LNCAP (cell line): Measurements from ENCODE around the gene MT1M.

Experiments
- TF ChIP-seq, protein P1 (sequence below): fragments of 450-650 bp; IDR thresholded peaks from 2 replicates; pipeline ENCODE4 v1.5.1; 2017; ENCODE audit warnings: mild to moderate bottlenecking

Gene MT1M

DNA sequence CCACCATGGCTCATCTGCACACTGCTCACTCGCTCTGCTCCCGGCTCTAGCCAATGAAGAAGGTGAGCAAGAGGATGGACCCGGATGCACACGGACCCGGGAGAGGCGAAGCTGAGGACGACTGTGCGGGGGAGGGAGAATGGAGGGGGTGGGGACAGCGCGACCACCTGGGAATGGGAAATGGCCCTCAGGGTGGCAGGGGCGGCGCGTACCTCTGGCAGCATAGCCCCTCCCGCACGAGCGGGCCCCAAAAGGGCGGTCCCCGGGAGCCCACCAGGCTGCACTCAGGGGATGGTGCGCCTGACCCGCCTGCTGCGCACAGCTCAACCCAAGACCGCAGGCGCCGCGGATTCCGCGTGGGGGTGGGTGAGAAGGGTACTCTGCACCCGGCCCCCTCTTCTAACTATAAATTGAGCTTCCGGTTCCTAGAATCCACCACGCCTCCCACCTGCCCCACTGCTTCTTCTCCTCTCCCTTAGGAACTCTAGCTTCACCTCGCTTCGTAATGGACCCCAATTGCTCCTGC is 43.3 kb downstream of the MT1M start:
- TF ChIP-seq, protein P1, sequence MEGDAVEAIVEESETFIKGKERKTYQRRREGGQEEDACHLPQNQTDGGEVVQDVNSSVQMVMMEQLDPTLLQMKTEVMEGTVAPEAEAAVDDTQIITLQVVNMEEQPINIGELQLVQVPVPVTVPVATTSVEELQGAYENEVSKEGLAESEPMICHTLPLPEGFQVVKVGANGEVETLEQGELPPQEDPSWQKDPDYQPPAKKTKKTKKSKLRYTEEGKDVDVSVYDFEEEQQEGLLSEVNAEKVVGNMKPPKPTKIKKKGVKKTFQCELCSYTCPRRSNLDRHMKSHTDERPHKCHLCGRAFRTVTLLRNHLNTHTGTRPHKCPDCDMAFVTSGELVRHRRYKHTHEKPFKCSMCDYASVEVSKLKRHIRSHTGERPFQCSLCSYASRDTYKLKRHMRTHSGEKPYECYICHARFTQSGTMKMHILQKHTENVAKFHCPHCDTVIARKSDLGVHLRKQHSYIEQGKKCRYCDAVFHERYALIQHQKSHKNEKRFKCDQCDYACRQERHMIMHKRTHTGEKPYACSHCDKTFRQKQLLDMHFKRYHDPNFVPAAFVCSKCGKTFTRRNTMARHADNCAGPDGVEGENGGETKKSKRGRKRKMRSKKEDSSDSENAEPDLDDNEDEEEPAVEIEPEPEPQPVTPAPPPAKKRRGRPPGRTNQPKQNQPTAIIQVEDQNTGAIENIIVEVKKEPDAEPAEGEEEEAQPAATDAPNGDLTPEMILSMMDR = no peak

DNA sequence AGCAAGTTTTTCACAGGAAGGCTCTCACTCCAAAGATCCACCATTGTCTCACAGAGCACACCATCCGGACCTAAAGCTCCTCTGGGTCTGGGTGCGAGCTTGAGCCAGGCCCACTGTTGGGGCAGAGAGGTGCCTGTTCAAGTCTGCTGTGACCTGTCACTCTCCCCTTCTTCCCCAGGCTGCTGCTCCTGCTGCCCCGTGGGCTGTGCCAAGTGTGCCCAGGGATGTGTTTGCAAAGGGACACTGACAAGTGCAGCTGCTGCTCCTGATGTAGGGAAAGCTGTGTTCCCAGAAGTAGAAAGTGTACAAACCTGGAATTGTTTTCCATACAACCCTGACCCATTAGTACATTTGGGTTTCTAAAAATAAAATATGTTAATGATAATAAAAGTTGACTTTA is 45.0 kb downstream of the MT1M start:
- TF ChIP-seq, protein P1 = no peak

DNA sequence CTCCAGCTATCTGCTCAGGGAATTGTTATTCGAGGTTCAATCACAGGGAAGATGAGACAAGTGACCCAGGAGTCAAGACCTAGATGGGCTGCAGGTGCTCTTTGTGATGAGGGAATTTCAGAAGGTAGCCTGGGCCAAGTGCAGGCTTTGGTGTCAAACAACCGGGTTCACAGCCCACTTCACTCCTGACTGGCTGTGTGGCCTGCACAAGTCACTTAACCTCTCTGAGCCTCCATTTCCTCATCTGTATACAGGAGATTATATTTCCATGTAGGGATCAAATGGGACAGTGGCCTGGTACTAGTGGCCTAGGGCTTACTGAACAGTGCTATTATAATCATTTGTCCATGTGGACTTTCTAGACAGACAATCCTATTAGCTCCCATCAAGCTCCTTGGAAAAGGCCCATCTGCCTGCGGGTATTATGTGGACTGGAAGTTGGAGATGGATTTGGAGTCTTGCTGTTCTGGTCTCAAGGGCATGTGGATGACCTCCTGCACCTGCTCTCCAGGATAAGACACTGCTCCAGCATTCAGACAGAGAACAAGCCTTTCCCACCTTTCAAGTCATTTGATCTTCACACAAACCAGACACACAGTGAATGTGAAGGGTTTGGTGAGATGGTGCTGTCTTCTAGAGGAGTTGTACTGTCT is 46.7 kb downstream of the MT1M start:
- TF ChIP-seq, protein P1 = no peak

DNA sequence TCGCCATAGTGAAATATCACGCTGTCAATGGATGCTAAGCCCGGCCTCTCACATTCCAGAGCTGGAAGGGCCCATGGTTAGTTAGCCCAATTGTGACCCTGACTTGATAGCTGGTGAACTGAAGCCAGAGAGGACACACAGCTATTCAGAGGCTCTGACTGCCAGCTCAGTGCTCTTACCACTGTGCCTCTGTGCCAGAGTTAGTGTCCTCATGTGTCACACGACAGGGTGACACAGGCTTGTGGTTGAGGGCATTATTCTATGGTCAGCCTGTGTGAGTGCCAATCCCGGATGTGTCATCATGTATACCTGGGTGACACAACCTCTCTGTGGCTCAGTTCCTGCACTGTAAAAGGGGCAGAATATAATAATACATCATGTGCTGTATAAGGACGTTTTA is 47.4 kb downstream of the MT1M start:
- TF ChIP-seq, protein P1 = no peak

DNA sequence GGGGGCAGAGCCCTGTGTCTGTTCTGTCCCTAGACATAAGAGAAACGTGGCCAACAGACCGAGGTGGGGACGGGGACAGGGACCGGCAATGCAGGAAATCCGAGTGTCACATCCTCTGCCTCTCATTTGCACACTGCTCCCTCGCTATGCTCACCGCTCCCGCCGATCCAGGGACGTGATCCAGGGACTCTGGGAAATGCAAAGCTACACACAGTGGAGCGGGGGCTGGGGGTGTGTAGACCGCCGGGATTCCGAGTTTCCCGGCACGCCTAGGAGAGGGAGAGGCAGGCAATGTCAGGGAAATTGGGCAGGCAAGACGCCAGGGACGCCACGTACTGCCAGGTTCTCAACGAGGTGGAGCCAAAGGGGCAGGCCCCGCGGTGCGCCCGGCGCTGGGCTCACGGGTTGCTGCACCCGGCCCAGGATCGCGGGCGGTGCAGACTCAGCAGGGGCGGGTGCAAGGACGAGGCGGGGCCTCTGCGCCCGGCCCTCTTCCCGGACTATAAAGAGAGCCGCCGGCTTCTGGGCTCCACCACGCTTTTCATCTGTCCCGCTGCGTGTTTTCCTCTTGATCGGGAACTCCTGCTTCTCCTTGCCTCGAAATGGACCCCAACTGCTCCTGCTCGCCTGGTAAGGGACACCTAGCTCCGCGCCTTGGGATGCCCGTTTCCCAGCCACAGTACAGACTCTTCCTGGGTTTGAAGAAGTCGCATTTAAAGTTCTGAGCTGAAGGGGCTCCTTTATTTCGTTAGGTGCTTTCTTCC is 49.7 kb downstream of the MT1M start, which contains the start of gene MT1X:
Gene MT1X (plus strand): TSS at position 532 of the 764 bp plus-strand sequence. CDS start 71 bp downstream, at position 603.
- TF ChIP-seq, protein P1 = no peak

DNA sequence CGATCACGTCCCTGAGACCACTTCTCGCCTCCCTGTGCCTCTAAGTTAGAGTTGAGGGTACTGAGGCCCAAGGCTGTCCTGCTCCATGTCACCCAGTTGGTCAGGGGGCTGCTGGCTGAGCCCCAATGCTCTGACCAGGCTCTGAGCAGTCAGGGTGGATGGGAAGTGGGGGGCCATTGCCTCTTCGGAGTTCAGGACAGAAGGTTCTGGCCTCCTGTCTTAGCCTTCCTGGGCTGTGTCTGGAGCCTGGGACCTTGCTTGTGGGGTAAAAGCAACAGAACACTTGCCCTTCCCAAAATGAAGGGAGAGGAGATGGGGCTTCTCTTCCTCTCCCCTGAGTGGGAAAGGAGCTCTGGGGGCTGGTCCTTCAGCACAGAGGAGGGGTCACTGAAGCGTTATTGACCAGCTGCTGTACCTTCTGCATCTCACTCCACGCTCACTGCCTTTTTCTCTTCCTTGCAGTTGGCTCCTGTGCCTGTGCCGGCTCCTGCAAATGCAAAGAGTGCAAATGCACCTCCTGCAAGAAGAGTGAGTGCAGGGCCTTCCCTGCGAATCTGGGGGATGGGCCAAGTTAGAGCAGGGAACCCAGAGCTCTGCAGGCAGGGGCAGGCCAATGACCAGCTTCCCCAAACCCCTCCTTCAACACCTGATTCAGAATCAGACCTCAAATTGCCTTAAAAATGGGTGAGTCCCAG is 50.4 kb downstream of the MT1M start:
- TF ChIP-seq, protein P1 = no peak
